ENCODE data around the gene ZNF385C.
"Not testable (repeated sequence)": the region's sequence is repeated elsewhere in the genome, so short reads cannot be mapped to it uniquely, and the experiment has no call there.

The ZNF385C gene

GRCh38 chr17:42097691-42098631 is at the start of gene ZNF385C:
Gene ZNF385C, minus strand, starts transcription at chr17:42098473. Its CDS starts 35,417 bp downstream, at chr17:42063056.
- DNase-seq: peak; percentile 13 to 50 (median 43)

- no peak for DNase-seq
Measured at GRCh38 chr17:42146911-42147607, 48.8 kb upstream of the ZNF385C start.

GRCh38 chr17:42143138-42143537 is 44.9 kb upstream of the ZNF385C start:
- DNase-seq: not testable (repeated sequence)

- no peak for DNase-seq
Measured at GRCh38 chr17:42142371-42142896, 44.2 kb upstream of the ZNF385C start.

DNA sequence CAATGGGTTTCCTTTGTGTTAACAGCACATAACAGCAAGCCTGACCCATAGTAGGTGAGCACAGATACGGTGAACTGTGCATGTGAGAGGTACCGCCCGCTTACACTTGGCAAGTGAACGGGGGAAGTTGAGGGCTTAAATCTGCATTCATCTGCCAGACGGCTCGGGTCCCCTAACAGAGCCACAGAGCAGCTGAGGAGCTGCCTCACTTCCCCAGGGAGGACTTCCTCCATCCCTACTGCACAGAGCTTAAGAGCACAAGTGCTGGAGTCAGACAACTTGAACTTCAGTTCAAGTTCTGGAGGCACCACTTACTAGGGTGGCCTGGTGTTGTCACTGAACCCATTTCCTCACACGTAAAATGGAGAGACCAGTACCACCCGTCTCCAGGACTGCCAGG is 43.1 kb upstream of the ZNF385C start:
- no peak for DNase-seq

DNA sequence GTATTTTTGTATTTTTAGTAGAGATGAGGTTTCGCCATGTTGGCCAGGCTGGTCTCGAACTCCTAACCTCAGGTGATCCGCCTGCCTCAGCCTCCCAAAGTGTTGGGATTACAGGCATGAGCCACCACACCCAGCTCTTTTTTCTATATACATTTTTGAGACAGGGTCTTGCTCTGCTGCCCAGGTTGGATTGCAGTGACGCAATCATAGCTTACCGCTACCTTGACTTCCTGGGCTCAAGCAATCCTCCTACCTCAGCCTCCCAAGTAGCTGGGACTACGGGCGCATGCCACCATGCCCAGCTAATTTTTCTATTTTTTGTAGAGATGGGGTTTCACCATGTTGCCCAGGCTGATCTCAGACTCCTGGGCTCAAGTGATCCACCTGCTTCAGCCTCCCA is 42.4 kb upstream of the ZNF385C start:
- DNase-seq: not testable (repeated sequence)

- no peak for DNase-seq
Measured at GRCh38 chr17:42138749-42139492, 40.6 kb upstream of the ZNF385C start.

GRCh38 chr17:42136654-42137051 is 38.4 kb upstream of the ZNF385C start:
- DNase-seq: no peak

- peak in 2 of 3 experiments; percentile 45 to 66 for DNase-seq
Measured at GRCh38 chr17:42135664-42136653, 37.7 kb upstream of the ZNF385C start.

DNA sequence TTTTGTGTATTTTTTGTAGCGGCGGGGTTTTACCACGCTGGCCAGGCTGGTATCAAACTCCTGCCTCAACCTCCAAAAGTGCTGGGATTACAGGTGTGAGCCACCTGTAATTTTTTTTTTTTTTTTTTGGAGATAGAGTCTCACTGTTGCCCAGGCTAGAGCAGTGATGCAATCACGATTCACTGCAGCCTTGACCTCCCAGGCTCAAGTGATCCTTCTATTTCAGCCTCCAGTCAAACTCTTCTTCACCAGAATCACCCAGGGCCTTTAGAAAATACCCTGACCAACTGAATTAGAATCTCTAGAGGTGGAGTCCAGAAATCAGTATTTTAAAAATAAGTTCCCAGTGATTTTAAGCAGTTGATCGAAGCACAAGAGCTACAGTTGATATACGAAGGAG is 36.9 kb upstream of the ZNF385C start:
- DNase-seq: no peak

DNA sequence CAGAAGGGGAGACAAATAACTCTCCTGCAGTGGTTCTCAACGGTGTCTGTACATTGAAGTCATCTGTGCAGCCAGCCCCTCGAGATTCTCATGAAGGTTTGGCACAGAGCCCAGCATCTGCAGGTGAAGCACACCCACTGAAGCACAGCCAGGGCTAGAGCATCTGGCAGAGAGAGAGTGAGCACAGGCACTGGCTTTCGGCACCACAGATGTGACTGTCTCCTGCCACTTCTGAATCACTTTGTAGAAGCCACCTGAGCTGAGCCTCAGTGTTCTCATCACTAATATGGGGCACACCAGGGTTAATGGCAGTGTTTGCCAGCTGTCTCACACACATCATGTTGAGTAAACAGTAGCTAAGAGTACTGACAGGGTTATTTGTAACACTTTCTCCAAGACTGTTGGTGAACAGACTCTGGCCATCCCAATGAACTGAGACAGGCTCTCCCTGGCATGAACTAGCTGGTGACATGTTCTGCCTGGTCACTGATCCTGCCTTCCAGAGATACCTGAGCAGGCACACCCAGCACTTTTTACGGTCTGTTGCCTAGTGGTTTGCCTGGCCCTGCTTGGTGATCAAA is 35.3 kb upstream of the ZNF385C start:
- DNase-seq: peak; percentile 60 to 89 (median 87)

- DNase-seq: peak in 1 of 3 experiments; percentile 86
Measured at GRCh38 chr17:42132941-42133340, 34.7 kb upstream of the ZNF385C start.

DNA sequence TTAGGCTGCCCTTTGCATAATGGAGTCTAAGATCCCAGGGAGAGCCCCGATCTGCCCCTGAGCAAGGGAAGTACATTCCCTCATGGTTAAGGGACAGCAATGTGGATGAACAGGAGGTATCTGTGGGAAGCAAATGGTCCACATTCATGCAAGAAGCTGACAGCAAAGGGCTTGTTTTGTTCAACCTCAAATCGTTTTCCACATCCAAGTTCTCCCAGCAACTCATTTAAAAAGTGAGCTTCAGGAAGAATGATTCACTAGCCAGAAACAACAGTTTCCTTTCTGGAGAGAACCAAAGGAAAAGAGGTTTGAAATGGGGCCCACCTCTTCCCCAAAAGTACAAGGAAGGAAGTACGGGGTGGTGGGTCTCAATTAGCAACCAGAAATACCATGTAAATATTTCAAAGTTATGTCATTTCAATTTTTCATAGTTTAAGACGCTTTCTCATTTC is 33.7 kb upstream of the ZNF385C start:
- DNase-seq: no peak

DNA sequence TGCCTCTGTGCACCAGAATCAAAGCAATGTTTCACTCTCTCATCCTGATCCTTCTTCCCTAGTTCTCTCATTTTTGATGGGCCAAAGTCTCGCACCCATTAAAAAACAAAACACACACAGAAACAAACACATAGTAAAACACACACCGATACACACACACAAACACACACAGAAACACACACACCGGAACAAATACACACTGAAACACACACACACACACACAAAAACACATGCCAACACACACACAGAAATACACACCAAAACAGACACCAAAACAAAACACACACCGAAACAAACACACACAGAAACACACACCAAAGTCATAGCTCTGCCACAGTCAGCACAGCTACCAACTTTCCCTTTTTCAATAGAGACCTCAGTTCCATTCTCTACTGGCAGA is 33.0 kb upstream of the ZNF385C start:
- no peak for DNase-seq

GRCh38 chr17:42130310-42130936 is 32.1 kb upstream of the ZNF385C start:
- DNase-seq: no peak

DNA sequence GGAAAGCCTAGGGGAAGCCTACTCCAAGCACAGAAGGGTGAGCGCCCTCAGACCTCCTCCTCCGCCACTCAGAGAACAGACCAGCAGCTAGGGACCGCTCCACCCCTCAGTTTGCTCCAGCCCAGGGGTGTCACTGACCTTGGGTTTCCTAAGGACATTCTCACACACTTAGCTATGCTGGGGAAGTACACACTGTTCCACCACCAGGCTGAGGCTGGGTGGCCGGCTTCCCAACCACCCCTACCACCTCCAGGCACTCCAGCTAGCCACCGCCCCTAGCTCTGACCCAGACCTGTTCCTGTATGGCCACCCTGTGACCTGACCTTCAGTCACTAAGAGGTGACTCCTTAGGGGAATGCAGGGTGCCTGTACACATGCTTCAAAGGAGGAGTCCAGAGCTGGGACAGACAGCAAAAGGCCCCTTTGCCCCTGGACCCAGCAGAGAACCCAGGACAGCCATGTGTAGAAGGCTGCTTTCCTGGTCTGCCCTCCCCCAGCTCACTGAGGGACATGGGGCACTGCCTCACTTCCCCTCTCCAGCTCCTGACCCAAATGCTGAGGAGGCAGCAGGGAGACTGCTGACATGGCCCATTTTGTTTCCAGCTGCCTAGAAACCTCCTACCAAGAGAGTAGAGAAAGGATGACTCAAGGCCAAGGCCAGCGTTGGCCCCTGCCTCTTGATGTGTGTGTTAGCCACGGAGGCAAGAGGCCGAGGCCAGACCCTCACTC is 31.0 kb upstream of the ZNF385C start:
- DNase-seq: no peak

- DNase-seq: no peak
Measured at GRCh38 chr17:42127414-42127813, 29.1 kb upstream of the ZNF385C start.

DNA sequence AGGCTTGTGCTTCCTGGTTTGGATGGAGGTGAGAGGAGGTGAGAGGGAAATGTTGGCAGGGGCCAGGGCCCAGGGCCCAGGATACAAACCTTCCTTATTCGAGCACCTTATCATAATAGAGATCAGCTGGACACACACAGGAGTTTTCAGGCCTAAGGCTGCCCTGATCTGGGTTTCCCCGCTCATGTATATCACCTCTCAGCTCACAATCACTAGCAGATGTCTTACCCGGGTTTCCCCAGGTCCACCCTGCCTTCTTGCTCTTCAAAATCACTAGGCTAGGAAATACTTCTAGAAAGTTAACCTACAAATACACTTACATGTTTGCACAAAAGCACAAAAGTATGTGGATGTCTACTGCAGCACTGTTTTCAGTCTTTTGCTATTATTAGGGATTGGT is 28.6 kb upstream of the ZNF385C start:
- no peak for DNase-seq

GRCh38 chr17:42125565-42125964 is 27.3 kb upstream of the ZNF385C start:
- no peak for DNase-seq

DNA sequence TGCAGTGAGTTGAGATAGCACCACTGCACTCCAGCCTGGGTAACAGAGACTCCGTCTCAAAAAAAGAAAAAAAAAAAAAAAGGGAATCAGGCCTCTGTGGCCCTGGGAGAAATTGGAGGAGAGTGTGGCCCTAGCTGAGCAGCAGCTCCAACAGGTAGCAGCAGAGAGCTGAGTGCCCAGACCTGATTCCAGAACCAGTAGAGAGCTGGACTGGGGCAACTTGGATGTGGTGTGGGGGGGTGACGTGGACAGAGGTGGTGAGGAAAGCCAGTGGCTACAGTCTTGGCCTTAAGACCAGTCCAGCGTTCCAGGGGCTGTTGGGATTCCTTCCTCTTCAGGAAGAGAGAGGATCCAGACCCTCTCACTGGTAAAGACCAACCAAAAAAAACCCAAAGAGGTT is 26.0 kb upstream of the ZNF385C start:
- DNase-seq: no peak
